LNCAP (cell line): ENCODE measurements around the gene KCNK7.

Experiments
- TF ChIP-seq, protein P1 (sequence below): fragments of 450-650 bp; IDR thresholded peaks from 2 replicates; pipeline ENCODE4 v1.5.1; 2017; ENCODE audit warnings: mild to moderate bottlenecking

Gene KCNK7

DNA sequence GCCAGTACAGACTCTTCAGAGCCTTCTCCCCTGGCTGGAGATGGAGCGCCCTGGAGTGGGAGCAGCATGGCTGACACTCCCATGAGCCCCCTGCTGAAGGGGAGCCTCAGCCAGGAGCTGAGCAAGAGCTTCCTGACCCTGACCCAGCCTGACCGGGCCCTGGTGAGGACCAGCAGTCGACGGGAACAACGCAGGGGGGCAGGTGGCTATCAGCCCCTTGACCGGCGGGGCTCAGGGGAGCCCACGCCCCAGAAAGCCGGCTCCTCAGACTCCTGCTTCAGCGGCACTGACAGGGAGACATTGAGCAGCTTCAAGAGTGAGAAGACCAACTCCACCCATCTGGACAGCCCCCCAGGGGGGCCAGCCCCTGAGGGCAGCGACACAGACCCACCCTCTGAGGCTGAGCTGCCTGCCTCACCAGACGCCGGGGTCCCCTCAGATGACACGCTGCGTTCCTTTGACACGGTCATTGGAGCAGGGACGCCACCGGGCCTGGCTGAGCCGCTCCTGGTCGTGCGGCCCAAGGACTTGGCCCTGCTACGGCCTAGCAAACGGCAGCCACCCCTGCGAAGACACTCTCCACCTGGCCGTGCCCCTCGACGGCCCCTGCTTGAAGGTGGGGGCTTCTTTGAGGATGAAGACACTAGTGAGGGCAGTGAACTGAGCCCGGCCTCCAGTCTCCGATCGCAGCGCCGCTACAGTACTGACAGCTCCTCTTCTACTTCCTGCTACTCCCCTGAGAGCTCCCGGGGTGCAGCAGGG, 22.6 kb upstream of the KCNK7 start:
- TF ChIP-seq, protein P1, sequence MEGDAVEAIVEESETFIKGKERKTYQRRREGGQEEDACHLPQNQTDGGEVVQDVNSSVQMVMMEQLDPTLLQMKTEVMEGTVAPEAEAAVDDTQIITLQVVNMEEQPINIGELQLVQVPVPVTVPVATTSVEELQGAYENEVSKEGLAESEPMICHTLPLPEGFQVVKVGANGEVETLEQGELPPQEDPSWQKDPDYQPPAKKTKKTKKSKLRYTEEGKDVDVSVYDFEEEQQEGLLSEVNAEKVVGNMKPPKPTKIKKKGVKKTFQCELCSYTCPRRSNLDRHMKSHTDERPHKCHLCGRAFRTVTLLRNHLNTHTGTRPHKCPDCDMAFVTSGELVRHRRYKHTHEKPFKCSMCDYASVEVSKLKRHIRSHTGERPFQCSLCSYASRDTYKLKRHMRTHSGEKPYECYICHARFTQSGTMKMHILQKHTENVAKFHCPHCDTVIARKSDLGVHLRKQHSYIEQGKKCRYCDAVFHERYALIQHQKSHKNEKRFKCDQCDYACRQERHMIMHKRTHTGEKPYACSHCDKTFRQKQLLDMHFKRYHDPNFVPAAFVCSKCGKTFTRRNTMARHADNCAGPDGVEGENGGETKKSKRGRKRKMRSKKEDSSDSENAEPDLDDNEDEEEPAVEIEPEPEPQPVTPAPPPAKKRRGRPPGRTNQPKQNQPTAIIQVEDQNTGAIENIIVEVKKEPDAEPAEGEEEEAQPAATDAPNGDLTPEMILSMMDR, result no peak

DNA sequence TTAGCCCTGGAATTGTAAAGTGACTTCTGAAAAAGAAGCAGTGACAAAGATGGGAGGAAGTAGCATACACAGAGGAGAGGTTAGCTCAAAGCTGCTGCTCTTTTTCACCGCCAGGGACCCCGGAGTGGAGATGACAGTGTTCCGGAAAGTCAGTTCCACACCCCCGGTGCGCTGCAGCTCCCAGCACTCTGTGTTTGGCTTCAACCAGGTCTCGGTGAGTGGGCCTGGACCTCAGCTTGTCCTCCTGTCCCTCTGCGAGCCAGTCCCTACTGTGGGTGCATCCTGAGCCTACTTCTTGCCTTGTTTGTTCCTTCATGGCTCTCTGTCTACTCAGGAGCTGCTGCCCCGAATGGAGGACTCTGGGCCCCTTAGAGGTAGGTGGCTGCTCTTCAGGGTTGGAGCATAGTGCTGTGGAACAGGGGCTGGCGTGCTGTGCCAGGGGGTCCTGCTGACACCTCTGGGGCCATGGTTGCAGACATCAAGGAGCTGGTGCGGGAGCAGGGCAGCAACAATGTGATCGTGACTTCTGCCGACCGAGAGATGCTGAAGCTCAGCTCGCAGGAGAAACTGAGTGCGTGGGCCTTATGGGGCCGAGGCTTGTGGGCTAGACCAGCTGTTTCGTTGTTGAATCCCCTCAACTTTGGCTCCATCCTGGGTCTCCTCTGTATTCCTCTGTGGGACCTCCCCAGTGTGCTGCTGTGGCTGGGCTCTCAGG, 21.7 kb upstream of the KCNK7 start:
- TF ChIP-seq, protein P1, result no peak

DNA sequence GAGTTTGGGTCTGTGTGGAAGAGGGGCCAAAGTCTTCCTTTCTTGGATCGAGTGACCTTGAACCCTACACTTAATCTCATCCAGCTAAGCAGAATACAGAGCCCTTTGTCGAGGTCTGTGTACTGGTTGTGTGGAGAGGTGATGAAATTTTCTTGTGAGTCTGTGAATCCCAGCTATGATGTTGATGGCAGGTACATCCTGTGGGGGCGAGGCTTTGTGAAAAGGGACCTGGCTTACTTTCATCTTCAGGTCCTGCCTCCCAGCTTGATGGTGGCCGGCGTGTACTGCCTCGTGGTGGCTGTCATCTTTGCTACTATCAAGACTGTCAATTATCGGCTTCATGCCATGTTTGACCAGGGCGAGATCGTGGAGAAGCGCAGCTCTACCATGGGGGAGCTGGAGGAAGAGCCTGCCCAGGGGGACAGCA, 21.0 kb upstream of the KCNK7 start:
- TF ChIP-seq, protein P1, result no peak

DNA sequence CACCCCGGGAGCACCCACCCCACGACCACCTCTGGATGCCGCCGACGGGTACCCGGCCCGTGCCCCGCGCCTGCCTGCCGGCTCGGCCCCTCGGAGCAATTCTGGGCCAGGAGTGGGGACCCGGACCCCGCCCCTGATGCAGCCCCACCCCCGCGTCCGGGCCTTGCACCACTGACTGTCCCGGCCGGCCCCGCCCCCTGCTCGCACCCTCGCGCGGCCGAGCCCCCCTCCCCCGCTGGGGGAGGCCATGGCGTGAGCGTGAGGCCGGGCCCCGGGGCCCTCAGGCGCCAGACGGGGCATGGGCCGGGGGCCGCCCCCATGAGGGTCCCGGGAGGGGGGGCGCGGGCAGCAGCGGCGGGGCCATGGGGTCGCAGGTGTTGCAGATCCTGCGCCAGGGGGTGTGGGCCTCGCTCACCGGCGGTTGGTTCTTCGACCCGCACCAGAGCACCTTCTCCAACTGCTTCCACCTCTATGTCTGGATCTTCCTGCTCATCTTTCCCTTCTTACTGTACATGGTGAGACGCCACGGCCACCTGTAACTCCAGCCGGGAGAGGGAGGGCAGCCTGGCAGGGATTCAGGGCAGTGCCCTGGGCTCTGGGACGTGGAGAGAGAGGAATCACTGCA, 20.5 kb upstream of the KCNK7 start:
- TF ChIP-seq, protein P1, result no peak

DNA sequence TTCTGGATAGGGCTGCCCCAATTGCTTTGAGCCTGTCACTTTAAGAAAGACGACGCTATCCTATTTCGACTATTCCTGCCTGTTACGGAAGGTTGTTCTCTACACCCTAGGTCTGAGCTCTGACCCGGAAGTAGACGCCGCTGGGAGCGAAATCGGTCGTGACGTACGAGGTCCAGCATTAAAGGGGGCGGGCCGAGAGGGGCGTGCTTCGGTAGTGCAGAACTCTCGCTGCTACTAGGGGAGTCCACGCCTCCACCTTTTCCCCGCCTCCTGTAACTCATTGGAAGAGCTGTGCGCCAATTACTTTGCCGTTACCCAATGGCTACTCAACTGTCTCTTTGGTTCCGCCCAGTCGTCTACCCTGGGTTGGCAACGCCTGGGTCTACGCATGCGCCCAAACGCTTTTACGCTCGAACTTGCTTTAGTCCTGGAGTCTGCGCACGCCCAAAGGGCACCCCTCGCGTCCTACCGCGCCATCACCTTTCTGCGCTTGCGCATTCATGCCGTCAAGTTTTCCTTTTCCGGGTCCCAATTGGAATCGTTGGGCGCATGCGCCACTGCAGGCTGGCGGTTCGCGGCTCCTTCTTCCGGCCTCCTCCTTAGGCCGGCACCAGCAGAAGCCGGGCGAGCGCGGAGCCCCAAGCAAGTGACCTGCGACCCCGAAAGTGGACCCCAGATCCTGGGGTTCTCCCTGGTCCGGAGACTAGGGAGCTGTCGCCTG, 19.8 kb upstream of the KCNK7 start, which contains the start of gene PCNX3:
TSS of gene PCNX3 (plus strand) at position 548 of the 721 bp plus-strand sequence. CDS start 536 bp downstream, outside the sequence.
- TF ChIP-seq, protein P1, result no peak

DNA sequence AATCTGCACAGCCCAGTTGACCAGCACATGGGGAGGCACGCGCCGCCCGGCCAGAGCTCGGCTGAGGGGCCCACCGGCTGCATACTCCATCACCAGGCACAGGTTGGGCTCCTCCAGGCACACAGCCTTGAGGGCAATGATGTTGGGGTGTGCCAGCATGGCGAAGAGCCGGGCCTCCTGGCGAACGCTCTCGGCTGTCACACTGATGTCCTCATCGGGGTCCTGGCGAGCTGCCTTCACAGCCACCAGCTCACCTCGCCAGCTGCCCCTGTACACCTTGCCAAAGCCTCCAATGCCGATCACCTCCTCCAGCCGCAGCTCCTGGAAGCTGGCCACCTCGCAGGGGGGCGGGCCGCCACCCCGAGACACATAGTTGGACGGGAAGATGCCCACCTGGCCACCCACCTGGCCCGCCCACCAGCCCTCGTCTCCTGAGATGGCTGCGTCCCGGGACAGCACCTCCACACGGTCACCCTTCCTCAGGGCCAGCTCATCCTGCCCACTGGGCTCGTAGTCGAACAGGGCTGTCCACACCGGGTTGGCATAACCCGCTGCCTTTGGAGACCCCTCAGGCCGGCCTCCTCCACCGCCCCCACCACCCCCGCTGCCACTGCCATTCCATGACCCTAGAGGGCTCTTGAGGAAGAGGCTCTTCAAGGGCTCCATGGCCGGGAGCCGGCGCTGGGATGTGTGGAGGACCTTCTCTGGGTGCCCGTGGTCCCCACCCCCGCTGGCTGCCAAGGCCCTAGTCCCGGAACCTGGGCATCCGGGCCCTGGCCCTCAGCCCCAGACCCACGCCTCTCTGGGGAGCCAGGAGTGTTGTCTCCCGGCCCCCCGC, 17.7 kb upstream of the KCNK7 start:
- TF ChIP-seq, protein P1, result no peak
